Spleen (tissue), 7 donors: Measurements from ENCODE around the gene NLRP1.

Experiments
- CTCF ChIP-seq, 11 experiments: fragments of 200-600 bp in 7 of 11; fragments of 450-650 bp in 4 of 11; sonication (generic) in 4 of 11; IDR thresholded peaks in 8 of 11; conservative IDR thresholded peaks in 3 of 11; 1 replicate in 7 of 11; 2 replicates in 4 of 11; pipeline versions ENCODE4 v1.4.0 to v1.8.0; 2016 to 2021; ENCODE audit warnings: antibody characterized with exemption in 11 of 11, inconsistent platforms in 4 of 11, mild to moderate bottlenecking in 1 of 11
- POLR2A ChIP-seq, 3 donors: fragments of 450-650 bp; IDR thresholded peaks; one replicate each; pipeline ENCODE4 v1.5.1; 2017; ENCODE audit warnings: antibody characterized with exemption in 3 of 3, mild to moderate bottlenecking in 1 of 3
- donor health status: DM: no; HTN: no; CAD: no; lungs with moderate emphysema.
- donor health status: DM: no; HTN: no; CAD: no.
- donor health status: DM: no; HTN: no; CAD: no.

GRCh38 chr17:5530265-5531084, 53.8 kb downstream of the NLRP1 start:
- TF ChIP-seq CTCF (IDR thresholded peaks at IDR 0.05 in 8 of 11, conservative IDR thresholded peaks at IDR 0.05 in 3 of 11) = no peak
- TF ChIP-seq POLR2A (IDR thresholded peaks at IDR 0.05) = no peak
